ENCODE results near the gene CEP68.

The CEP68 gene

GRCh38 chr2:65072181-65072970, 16.2 kb downstream of the CEP68 start:
- TF ChIP-seq POLR2A (IDR thresholded peaks at IDR 0.05; ENCODE audit: low read depth, low read length) = no peak
- no peak for DNase-seq (ENCODE audit: insufficient read length, low spot score)
- FAIRE-seq = no peak

DNA sequence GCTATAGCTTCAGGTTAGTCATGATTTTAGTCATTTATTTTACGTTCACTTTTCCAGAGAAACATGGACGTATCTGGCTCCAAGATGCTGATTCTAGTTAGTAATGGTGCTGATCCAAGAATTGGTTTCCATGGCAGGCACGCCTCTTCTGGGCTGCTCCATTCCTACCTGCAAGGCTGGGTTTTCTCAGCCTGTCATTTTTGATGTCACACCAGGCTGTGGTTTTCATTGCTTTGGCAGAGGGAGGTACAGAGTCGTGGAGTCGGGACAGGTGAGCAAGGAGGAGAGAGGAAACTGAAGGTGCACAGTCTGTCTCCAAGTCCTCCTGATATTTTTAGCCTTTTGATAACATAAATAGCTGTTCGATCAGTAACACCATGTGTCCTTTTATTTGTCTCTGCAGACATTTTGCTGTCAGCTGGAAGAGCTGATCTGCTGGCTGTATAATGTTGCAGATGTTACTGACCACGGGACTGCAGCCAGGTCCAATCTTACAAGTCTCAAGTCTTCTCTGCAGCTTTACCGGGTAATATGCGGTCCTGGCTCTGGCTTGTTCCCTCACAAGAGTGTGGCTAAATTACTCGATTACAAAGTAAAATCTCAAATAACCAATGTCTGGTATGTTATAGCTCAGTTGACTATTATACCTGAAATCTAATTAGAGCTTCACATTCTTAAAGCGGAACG, 17.8 kb downstream of the CEP68 start:
- no peak for TF ChIP-seq POLR2A (IDR thresholded peaks at IDR 0.05; ENCODE audit: low read depth, low read length)
- FAIRE-seq = no peak
- DNase-seq (ENCODE audit: insufficient read length, low spot score) = no peak

GRCh38 chr2:65075176-65075575, 19.0 kb downstream of the CEP68 start:
- FAIRE-seq (no peak), DNase-seq (ENCODE audit: insufficient read length, low spot score) (no peak)
- TF ChIP-seq POLR2A (IDR thresholded peaks at IDR 0.05; ENCODE audit: low read depth, low read length) = no peak

DNA sequence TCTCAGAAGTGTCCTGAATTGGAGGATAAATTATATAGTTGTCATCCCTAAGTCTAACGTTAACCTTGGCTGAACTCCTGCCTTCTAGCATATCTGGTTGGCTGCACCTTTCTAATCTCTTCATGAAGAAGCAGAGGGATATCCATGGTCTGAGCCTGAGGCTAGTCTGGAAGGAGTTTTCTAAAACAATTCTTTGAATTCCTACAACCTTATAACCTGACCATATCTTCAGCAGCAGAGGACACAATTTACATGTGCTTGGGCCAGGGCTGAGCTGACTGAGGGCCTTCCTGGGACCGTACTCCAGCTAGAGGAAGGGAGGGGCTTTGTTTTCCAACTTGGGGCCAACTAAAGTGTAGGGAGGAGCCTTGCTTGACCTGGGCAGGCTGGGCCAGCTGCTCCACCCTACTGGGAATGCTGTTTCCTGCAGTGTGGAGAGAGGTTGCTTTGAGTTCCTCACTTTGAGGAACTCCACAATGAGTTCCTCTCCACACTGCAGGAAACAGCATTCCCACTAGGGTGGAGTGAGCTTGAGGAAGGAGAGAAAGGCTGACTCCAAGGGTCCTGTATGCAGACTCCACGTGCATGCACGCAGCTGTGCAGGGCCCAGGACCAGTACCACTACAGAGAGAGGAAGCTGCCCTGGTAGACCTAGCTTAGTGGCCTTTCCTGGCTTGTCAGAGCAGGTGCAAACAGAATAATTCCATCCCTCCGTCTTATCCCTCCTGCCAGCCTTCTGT, 19.6 kb downstream of the CEP68 start:
- no peak for DNase-seq (ENCODE audit: insufficient read length, low spot score)

DNA sequence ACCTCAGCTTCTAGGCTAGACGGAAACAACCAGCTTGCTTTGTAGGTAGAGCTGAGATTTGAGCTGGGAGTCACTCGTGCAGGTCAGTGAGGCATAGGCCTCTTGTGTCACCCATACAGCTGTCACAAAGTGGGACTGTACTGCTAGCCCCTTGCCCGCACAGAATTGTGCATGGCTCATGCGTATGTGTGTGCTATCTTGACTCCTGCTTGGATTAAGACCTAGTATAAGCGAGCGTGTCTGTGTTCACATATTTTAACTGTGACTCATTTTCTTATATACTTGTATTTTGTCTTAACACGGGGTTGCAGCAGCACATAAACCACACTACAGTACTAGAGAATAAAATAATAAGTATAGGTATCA, 20.1 kb downstream of the CEP68 start:
- DNase-seq (ENCODE audit: insufficient read length, low spot score) = peak; percentile 35
- no peak for TF ChIP-seq POLR2A (IDR thresholded peaks at IDR 0.05; ENCODE audit: low read depth, low read length)
- no peak for FAIRE-seq

More for the DNA sequence above, 19.6 kb downstream of the CEP68 start:
- TF ChIP-seq POLR2A (IDR thresholded peaks at IDR 0.05; ENCODE audit: low read depth, low read length) = no peak
- no peak for FAIRE-seq

- FAIRE-seq = no peak
- TF ChIP-seq POLR2A (IDR thresholded peaks at IDR 0.05; ENCODE audit: low read depth, low read length) = no peak
- no peak for DNase-seq (ENCODE audit: insufficient read length, low spot score)
Measured at GRCh38 chr2:65077898-65078297, 21.7 kb downstream of the CEP68 start.

GRCh38 chr2:65079017-65079416, 22.8 kb downstream of the CEP68 start:
- FAIRE-seq (no peak), DNase-seq (ENCODE audit: insufficient read length, low spot score) (no peak)
- TF ChIP-seq POLR2A (IDR thresholded peaks at IDR 0.05; ENCODE audit: low read depth, low read length) = no peak

GRCh38 chr2:65081232-65081685, 25.0 kb downstream of the CEP68 start:
- TF ChIP-seq POLR2A (IDR thresholded peaks at IDR 0.05; ENCODE audit: low read depth, low read length) = no peak
- DNase-seq (ENCODE audit: insufficient read length, low spot score) = no peak
- FAIRE-seq = no peak

- no peak for DNase-seq (ENCODE audit: insufficient read length, low spot score)
- no peak for FAIRE-seq
- TF ChIP-seq POLR2A (IDR thresholded peaks at IDR 0.05; ENCODE audit: low read depth, low read length) = no peak
Measured at GRCh38 chr2:65085148-65085547, 28.9 kb downstream of the CEP68 start.

DNA sequence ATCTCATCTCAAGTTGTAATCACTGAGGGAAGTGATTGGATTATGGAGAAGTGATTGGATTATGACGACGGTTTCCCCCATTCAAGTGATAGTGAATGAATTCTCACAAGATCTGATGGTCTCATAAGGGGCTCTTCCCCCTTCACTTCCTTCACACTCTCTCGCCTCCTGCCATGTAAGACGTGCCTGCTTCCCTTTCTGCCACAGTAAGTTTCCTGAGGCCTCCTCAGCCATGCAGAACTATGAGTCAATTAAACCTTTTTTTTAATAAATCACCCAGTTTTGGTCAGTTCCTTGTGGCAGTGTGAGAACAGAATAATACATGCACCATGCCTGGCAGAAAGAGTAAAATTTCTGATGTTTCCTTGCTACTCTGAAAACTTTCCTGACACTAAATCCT, 36.6 kb downstream of the CEP68 start:
- TF ChIP-seq POLR2A (IDR thresholded peaks at IDR 0.05; ENCODE audit: low read depth, low read length) = no peak
- DNase-seq (ENCODE audit: insufficient read length, low spot score) = no peak
- no peak for FAIRE-seq

DNA sequence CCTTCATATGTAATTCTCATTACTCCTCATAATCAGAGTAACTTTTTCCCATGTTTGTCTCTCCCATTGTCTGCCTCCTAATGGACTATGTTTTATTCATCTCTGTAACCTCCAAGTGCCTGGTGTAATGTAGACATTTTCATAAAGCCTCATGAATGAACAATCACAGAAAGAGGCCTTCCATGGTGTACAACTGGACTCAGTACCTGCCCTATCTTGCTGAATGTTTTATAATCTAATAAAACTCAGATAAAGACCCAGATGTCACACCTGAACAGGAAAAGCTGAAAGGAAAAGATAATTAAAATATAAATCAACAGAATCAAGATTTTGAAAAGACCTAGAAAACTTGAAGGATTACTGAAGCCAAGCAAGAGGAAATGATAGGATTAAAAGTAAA, 37.0 kb downstream of the CEP68 start:
- FAIRE-seq = no peak
- no peak for DNase-seq (ENCODE audit: insufficient read length, low spot score)
- no peak for TF ChIP-seq POLR2A (IDR thresholded peaks at IDR 0.05; ENCODE audit: low read depth, low read length)

GRCh38 chr2:65096948-65097347, 40.7 kb downstream of the CEP68 start:
- TF ChIP-seq POLR2A (IDR thresholded peaks at IDR 0.05; ENCODE audit: low read depth, low read length) = no peak
- FAIRE-seq (no peak), DNase-seq (ENCODE audit: insufficient read length, low spot score) (no peak)

DNA sequence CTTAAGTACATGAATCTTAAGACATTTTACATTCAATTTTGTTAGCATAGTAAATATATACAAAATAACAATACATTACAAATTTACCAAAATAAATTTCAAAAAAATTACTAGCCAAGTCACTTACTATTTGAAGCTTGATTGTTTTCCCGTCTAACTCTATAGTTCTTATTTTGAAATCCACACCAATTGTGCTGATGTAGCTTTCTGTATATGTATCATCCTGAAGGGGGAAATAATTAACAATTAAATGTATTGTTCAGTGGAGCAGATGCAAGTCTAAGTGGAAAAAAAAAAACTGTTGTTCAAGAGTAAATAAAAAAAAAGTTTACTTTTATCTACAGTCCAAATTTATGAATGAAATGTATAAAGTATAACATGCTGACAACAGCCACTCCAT, 41.6 kb downstream of the CEP68 start:
- no peak for FAIRE-seq

DNA sequence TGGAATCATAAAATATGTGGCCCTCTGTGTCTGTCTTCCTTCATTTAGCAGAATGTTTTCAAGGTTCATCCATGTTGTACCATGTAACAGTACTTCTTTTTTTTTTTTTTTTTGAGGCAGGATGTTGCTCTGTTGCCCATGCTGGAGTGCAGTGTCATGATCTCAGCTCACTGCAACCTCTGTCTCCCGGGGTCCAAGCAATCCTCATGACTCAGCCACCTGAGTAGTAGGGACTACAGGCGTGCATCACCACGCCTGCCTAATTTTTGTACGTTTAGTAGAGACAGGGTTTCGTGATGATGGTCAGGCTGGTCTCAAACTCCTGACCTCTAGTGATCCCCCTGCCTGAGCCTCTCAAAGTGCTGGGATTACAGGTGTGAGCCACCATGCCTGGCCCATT, 42.5 kb downstream of the CEP68 start:
- FAIRE-seq = no peak
- no peak for DNase-seq (ENCODE audit: insufficient read length, low spot score)
- TF ChIP-seq POLR2A (IDR thresholded peaks at IDR 0.05; ENCODE audit: low read depth, low read length) = no peak

More for the DNA sequence above, 41.6 kb downstream of the CEP68 start:
- no peak for TF ChIP-seq POLR2A (IDR thresholded peaks at IDR 0.05; ENCODE audit: low read depth, low read length)
- no peak for DNase-seq (ENCODE audit: insufficient read length, low spot score)

Data from H54 (cell line).